Amniotic stem cell (primary cell): Measurements from ENCODE around the gene GH2.
A peak's percentile ranks its signal among the peaks of the same experiment; 100 is the strongest.
"Not testable (repeated sequence)": the region's sequence is repeated elsewhere in the genome, so short reads cannot be mapped to it uniquely, and the experiment has no call there.

ENCODE experiments used
- DNase-seq: peaks from one replicate; lab custom pipeline; 2025; lab: John Stamatoyannopoulos, UW

GH2 gene

DNA sequence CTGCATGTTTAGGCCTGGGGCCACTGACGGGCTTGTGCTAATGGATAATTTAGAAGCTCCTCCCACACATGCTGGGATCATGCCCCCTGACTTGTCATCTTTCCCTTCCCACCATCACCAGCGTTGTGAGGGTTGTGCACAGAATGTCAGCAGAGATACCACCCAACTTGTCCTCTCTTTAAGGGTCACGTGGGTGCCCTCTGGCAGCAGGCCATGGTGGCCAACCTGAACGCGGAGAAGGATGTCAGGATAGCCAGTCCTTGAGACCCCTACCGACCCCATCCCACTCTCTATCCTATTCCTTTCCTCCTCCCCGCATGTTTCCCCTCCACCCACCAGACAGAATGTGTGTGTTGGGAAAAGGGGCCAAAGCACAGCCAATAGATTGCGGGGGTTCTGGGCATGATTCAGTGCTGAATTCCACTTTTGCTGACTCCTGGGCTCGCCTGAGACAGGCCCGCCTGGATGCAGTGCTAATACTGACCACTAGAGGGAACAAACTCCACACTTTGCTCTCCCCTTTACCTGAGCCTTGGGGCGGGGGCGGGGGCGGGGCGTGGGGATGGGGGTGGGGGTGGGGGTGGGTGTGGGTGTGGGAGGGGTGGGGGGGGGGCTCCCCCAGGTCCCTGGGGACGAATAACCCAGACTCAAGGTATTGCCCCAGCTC lies at the start of gene GH2:
TSS of gene GH2 (minus strand) at position 10 of the 667 bp plus-strand sequence. CDS start 143 bp downstream, outside the sequence.
- DNase-seq, result no peak

DNA sequence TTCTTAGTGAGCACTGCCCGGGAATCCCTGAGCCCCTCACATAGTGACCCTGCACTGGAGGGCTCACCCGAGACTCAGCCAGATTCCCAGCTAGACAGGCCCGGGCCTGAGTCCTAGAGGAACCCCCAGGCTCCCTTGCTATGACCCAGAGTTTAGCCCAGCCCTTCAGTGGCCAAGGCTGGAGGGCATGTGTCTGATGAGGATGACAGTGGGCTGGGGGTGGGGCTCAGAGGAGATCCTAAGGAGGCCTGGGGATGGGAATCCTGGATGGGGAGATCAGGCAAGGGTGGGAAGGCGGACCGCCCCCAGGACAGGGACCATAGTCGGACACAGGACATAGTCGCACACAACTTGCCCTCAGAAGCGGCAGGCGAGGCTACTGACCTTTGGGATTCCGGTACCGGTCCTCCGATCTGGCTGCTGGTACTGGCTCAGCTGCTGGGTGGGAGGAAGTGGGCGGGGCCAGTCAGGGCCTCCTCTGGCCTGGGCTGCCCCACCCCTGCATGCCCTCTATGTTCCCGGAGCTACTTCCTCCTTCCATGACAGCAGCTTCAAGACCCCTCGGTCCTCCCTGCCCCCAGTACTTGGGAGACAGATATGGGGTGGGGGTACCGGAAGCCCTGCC lies 49.3 kb upstream of the GH2 start:
- no peak for DNase-seq

DNA sequence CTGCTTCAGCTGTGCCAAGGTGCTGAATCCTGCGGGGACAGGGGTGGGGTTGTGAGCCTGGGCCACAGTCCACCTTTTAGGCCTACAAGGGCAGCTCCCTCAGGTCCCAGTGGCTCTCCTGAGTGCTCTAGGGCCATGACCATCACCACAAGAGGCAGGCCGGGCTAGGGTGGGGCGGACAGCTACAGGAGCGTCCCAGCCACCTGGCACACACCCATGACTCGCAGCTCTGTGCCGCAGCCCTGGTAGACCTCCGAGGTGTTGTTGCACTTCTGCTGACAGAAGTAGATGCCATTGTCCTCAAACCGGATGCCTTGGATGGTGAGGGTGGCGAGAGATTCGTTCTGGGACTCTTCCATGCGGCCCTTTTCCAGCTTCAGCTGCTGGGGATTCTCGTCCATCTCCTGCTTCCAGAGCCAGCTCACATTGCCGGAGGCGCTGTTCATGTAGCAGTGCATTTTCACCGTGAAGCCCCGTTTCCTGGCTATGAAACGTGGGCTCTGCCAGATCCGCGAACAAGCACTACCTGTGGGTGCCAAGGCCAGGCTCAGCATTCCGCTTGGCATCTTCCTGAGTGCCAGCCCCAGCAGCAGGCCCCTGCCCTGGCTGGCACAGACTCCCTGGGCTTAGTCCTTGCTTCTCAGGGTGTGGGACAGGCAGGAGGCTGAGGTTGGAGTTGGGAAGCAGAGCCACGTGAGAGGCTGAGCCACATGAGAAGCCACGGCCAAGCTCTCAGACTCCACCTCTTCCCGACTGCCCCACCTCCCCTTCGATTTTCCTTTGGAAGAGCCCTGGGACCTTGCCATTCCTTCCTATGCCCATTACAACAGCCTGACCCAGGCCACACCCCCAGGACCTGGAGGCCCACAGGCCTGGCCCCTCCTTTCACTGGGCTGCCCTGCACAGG lies 48.4 kb upstream of the GH2 start:
- no peak for DNase-seq

DNA sequence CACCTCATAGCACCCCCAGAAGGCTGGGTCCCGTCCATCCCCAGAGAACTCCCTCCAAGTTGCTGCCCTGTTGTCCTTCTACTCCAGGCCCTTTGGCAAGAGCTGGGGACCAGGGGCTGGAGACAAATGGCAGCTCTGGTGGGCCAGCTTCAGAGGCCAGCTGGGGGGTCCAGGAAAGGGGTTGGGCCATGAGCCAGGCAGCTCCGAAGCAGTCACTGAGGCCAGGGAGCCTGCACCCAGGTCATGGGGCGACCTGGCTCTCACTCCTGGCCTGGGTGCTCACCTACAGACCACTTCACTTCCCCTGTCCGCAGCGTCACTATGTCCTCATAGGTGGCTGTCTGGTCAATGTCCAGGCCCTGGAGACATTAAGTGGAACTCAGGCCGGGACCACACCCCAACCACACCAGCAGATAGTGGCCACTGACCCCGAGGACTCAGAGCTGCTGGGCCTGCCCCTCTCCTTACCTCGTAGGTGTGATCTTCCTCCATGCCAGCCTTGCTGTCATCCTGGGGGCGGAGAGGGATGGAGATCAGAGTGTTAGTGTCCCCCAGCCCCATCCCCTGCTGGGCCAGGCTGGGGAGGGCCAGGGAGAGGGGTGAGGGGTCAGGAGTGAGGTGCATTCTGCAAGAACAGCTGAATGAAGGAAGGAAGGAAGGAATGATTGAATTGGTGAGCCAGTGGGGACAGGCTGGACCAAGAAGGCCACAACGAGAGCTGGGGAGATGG lies 47.4 kb upstream of the GH2 start:
- DNase-seq, result no peak

DNA sequence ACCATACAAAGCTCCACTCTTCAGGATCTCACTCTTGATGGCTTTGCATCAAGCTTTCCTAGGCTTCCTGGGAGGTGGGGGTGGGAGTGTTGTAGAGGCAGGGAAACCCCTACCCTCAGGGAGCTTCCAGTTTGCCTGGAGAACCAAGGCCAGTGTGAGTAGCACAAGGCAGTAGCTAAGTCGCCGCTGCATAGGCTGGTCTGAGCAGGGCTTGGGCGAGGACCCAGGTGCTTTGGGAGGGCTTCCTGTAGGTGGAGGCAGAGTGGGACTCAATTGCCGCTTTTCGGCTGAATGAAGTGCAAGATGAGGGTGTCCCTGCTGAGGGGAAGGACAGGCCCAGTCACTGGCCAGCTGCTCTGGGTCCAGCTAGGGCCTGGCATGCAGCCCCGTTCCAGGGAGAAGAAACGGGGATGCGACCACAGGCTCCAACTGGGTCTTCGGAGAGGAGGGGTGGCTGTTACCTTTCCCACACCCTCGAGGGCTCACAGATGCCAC lies 46.5 kb upstream of the GH2 start:
- no peak for DNase-seq

DNA sequence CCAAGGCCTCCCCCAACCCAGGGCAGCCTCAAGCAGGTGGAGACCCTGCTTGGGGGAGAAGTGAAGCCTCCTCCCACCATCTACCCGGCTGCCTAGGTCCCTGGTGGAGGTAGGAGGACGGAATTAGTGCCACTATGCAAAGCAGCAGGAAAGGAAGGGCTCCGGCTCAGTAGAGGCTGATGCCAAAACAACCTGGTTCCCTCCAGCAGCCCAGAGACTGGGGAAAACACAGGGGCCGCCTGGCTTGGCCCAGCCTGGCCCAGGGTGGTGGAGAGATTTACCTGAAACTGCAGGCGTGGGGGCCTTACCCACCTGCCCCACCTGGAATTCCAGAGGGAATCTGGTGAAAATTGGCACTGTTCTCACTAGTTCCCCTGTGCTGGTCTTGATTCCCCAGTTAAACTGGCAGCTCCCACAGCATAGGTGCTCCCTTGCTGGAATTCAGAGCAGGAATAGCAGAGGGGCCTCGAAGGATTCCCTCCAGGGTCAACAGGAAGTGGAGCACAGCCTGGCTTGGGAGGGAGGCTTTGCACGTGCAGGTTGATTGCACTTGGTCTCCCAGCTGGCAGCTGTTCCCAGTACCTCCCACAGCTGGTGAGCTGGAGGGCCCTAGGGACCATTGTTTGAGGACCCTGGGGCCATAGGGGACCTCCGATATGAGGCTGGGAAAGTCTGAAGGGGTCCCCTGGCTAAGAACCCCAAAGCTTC lies 45.9 kb upstream of the GH2 start:
- DNase-seq, result no peak

DNA sequence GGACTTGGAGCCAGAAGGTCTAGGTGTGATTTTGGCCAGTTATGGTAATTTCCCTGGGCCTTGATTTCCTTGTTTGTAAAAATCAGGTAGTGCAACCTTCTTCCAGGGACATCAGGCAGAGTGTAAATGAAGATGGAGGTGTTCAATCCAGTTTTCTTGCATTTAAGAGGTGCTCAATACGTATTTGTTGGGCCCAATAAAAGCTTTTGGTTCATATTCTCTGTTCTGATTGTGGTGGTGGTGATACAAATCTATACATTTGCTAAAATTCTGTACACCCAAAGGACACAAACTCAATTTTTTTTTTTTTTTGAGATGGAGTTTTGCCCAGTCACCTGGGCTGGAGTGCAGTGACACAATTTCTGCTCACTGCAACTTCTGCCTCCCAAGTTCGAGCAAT lies 44.4 kb upstream of the GH2 start:
- no peak for DNase-seq

DNA sequence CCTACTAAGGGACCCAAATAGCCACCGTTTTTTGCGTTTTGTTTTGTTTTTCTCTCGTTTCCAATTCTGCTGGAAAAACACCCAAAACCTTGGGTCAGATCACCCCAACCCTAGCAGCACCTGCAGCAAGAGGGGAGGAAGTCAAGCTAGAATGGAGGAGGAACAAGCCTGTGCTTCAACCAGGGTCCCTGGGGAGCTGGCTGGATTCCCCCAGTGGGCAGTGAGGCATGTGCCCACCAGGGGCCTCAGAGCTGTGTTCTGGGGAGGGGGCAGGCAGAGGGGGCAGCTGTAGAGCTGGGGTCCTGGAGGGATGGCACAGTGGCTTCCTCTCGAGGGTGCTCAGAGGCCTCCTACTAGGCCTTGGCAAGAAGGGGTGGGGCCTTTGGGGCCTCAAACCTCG lies 43.9 kb upstream of the GH2 start:
- no peak for DNase-seq

DNA sequence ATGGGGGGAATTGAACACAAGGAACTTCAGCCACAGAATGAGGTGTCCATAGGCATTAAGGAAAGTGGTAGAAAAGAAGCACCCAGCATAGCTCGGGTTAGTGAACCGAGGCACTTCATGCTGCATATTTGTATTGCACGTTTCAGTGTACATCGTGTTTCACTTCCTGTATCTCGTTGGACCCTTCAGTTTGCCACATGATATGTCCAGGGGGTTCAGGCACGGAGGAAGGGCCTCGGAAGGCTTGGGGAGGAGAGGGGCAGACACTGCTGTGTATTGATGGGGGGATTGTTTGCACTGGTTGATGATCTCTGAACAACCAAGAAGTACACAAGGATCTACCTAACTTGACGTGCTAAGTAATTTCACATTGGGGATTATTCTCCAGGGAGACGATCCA lies 40.7 kb upstream of the GH2 start:
- not testable (repeated sequence) for DNase-seq

DNA sequence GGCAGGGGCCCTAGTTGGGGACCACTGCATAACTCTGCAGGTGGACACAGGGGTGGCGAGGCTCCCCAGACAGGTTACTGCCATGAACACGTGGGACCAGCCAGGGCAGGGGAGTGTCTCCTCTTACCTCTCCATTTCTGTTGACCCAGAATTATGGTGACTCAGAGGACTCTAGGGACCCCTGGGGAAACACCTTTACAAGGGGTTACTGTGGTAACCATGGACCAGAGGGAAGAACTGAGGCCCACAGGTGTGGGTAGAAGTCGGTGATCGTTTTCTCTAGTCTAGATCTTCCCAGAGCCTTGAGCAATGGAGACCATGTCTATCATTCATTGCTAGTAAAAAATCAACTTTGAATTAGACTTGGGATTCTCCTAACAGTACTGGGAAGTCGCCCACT lies 39.0 kb upstream of the GH2 start:
- DNase-seq, result not testable (repeated sequence)

DNA sequence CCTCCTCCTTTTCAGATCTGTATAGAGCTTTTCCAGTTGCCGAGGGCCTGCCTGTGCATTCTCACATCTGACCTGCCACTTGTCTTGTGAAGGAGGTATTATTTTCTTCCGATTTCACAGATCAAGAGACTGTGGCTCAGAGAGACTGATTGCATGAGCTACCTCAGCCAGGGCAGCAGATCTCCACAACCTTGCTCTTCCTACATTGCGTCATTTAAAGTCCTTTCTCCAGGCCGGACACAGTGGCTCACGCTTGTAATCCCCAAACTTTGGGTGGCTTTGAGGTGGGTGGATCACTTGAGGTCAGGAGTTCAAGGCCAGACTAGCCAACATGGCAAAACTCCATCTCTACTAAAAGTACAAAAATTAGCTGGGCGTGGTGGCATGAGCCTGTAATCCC lies 38.3 kb upstream of the GH2 start:
- not testable (repeated sequence) for DNase-seq

DNA sequence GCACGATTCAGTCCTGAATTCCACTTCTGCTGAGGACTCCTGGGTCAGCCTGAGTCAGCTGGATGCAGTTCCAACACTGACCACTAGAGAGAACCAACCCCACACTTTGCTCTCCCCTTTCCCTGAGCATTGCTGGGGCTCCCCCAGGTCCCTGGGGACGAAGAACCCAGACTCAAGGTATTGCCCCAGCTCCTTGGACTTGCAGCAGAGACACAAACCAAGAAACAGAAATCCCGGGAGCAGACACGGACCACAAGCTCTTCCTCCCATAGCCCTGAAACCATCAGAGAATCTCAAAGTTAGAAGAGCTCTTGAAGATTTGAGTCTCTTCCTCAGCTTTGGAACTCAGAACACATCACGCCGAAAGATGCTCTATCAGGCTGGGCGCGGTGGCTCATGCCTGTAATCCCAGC lies 37.6 kb upstream of the GH2 start:
- DNase-seq, result peak; percentile 5

DNA sequence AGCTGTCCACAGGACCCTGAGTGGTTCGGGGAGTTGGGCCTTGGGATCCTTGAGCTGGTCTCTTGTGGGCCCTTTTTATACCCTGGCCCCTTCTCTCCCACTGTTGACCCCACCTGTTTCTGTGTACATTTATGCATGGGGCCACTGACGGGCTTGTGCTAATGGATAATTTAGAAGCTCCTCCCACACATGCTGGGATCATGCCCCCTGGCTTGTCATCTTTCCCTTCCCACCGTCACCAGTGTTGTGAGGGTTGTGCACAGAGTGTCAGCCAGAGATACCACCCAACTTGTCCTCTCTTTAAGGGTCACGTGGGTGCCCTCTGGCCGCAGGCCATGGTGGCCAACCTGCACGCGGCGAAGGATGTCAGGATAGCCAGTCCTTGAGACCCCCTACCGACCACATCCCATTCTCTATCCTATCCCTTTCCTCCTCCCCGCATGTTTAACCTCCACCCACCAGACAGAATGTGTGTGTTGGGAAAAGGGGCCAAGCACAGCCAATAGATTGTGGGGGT lies 37.1 kb upstream of the GH2 start, which contains the start of gene GH1:
TSS of gene GH1 (minus strand) at position 51 of the 517 bp plus-strand sequence. CDS start 63 bp downstream, outside the sequence.
- DNase-seq, result not testable (repeated sequence)

DNA sequence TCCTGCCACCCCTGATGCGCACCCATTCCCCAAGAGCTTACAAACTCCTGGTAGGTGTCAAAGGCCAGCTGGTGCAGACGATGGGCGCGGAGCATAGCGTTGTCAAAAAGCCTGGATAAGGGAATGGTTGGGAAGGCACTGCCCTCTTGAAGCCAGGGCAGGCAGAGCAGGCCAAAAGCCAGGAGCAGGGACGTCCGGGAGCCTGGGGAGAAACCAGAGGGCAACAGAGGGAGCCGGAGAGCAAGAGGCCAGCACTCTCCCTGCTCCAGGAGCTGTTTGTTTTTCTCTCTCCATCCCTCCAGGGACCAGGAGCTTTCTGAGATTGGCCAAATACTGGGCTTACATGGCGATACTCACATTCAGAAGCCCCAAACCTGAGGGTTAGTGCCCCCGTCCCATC lies 36.6 kb upstream of the GH2 start:
- no peak for DNase-seq

DNA sequence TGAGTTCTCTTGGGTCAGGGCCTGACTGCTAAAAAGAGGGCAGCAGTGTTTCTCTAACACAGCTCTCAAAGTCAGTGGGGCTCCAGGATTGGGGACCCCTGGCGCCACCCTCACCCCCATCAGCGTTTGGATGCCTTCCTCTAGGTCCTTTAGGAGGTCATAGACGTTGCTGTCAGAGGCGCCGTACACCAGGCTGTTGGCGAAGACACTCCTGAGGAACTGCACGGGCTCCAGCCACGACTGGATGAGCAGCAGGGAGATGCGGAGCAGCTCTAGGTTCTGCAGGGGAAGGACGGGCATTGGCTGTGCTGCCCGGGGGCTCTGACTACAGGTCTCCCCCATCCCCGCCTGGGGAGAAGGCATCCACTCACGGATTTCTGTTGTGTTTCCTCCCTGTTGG lies 35.9 kb upstream of the GH2 start:
- no peak for DNase-seq

DNA sequence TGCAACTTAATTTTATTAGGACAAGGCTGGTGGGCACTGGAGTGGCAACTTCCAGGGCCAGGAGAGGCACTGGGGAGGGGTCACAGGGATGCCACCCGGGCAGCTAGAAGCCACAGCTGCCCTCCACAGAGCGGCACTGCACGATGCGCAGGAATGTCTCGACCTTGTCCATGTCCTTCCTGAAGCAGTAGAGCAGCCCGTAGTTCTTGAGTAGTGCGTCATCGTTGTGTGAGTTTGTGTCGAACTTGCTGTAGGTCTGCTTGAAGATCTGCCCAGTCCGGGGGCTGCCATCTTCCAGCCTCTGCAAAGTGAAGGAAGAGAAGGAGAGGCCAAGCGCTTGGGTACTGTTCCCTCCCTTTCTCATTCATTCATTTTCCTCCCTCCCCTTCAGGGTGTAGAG lies 35.5 kb upstream of the GH2 start:
- DNase-seq, result not testable (repeated sequence)

DNA sequence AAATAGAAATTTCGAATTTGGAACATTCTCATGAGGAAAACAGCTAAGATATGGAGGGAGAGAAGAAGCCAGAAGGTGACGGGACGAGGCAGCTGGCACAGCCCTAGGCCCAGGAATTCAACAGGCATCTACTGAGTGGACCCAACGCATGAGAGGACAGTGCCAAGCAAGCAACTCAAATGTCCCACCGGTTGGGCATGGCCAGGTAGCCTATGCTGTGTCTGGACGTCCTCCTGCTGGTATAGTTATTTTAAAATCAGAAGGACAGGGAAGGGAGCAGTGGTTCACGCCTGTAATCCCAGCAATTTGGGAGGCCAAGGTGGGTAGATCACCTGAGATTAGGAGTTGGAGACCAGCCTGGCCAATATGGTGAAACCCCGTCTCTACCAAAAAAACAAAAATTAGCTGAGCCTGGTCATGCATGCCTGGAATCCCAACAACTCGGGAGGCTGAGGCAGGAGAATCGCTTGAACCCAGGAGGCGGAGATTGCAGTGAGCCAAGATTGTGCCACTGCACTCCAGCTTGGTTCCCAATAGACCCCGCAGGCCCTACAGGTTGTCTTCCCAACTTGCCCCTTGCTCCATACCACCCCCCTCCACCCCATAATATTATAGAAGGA lies 34.9 kb upstream of the GH2 start:
- no peak for DNase-seq

DNA sequence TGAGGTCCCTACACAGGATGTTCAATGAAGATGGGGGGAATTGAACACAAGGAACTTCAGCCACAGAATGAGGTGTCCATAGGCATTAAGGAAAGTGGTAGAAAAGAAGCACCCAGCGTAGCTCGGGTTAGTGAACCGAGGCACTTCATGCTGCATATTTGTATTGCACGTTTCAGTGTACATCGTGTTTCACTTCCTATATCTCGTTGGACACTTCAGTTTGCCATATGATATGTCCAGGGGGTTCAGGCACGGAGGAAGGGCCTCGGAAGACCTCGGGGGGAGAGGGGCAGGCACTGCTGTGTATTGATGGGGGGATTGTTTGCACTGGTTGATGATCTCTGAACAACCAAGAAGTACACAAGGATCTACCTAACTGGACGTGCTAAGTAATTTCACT lies 34.0 kb upstream of the GH2 start:
- not testable (repeated sequence) for DNase-seq

DNA sequence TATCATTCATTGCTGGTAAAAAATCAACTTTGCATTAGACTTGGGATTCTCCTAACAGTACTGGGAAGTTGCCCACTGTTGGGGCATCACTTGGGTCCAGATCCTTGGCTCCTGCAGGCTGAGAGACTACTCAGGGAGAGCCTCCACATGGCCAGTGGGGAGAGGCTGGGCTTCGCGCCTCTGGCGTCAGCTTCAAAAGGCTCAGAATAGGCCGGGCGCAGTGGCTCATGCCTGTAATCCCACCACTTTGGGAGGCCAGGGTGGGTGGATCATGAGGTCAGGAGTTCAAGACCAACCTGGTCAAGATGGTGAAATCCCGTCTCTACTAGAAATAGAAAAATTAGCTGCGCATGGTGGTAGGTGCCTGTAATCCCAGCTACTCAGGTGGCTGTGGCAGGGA lies 32.7 kb upstream of the GH2 start:
- no peak for DNase-seq

DNA sequence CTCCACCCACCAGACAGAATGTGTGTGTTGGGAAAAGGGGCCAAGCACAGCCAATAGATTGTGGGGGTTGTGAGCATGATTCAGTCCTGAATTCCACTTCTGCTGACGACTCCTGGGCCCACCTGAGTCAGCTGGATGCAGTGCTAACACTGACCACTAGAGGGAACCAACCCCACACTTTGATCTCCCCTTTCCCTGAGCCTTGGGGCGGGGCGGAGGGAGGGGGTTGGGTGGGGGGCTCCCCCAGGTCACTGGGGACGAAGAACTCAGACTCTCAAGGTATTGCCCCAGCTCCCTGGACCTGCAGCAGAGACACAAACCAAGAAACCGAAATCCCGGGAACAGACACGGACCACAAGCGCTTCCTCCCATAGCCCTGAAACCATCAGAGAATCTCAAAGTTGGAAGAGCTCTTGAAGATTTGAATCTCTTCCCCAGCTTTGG lies 29.9 kb upstream of the GH2 start:
- DNase-seq, result no peak
